PC-9 (cell line): Measurements from ENCODE around the gene PARD6B.

ENCODE experiments used
- CTCF ChIP-seq: fragments of 200-600 bp; sonication (generic); conservative IDR thresholded peaks from 2 replicates; pipeline ENCODE4 v1.6.1; 2017; ENCODE audit warnings: mixed run types, antibody characterized with exemption, mild to moderate bottlenecking, moderate library complexity
- EZH2 ChIP-seq: fragments of 200-600 bp; sonication (generic); IDR thresholded peaks from 2 replicates; pipeline ENCODE4 v1.8.0; 2017; ENCODE audit warnings: antibody characterized with exemption, low read depth

- TF ChIP-seq CTCF (no peak), EZH2 (no peak)
Observed at GRCh38 chr20:50731055-50731929, at the start of gene PARD6B.
